H1 (cell line): ENCODE results near the gene PRKAG3. TPM values are rescaled to one million over a fixed set of nuclear protein-coding genes. Genes with fewer than 3 reads are reported as not detected.

ENCODE experiments used
- CBX5 ChIP-seq: fragments of 300-800, 300-1000 bp; sonication (generic); IDR thresholded peaks from 2 replicates; pipeline ENCODE4 v1.7.1; 2016; ENCODE audit warnings: antibody characterized with exemption, low read length, low read depth
- CHD2 ChIP-seq: IDR thresholded peaks from 2 replicates; pipeline ENCODE4 v1.6.1; 2012; ENCODE audit warnings: low read length, improper control_type of control experiment
- FOSL1 ChIP-seq: IDR thresholded peaks from 2 replicates; pipeline ENCODE4 v1.6.1; 2011; ENCODE audit warnings: mild to moderate bottlenecking, low read depth, low read length, moderate library complexity; ENCODE audit not compliant: insufficient read depth
- GTF2F1 ChIP-seq: IDR thresholded peaks from 2 replicates; pipeline ENCODE4 v1.6.1; 2012; ENCODE audit warnings: low read depth, low read length, improper control_type of control experiment, borderline replicate concordance
- JUND ChIP-seq: IDR thresholded peaks from 2 replicates; pipeline ENCODE4 v1.6.1; 2011; ENCODE audit warnings: mild to moderate bottlenecking, improper control_type of control experiment, low read length
- PHF8 ChIP-seq: fragments of 200-600 bp; sonication (generic); conservative IDR thresholded peaks from 2 replicates; pipeline ENCODE4 v1.7.1; 2012; ENCODE audit warnings: low read depth, mild to moderate bottlenecking, inconsistent platforms, low read length, moderate library complexity
- SP1 ChIP-seq: IDR thresholded peaks from 2 replicates; pipeline ENCODE4 v1.6.1; 2011; ENCODE audit warnings: low read depth, low read length
- polyA plus RNA-seq, 7 experiments: library from polyadenylated mRNA; depleted of rRNA in 3 of 7; stranded (reverse) in 5 of 7; unstranded in 2 of 7; fragments of >200 nt in 5 of 7; fragments of 200-250 nt in 2 of 7; gene quantifications; 1 replicate in 5 of 7; 2 replicates in 1 of 7; 4 replicates in 1 of 7; pipeline versions ENCODE4 v1.2.1 to v1.2.3, GENCODE V29; 2011 to 2013; ENCODE audit warnings: missing spikeins in 2 of 7, mixed read lengths in 2 of 7
- total RNA-seq: library from RNA; stranded (reverse); fragmentation: NEBNext Ultra II Directional; extraction: Animal tissue kit (Norgen Biotek cat#: 25700); gene quantifications from 2 replicates; pipeline ENCODE4 v1.2.1, GENCODE V29; 2021
- TF ChIP-seq, protein P1 (sequence below): IDR thresholded peaks from 2 replicates; pipeline ENCODE4 v1.6.1; 2012; ENCODE audit warnings: low read length, inconsistent platforms

Gene PRKAG3
- total and polyA plus RNA-seq, 2 of the 8 experiments (the other 6 are each of a cell fraction or from before 2014, with no cell fraction given): not detected

DNA sequence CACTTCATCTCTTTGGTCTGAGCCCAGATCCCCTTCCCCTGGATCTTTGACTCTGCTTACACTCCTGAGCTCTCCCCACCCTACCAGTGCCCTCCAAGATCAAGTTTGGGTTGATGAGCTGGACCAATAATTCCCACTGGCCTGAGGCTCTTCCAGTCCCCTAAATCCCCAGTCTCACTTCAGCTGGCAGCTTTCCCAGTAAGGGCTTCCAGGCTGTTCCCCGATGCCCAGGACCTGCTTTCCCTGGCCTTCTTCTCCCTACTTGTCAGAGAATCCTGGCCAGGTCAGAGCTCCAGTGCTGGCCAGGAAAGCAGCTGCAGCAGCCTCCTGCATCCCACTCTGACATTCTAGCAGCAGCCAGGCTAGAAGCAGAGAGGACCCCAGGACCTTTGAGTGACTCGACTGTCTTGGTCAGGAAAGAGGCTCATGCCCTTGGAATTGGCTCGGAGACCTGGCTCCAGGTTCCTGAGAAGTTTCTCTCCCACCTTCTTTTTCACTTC is 31.5 kb upstream of the PRKAG3 start (continued):
- TF ChIP-seq, protein P1, sequence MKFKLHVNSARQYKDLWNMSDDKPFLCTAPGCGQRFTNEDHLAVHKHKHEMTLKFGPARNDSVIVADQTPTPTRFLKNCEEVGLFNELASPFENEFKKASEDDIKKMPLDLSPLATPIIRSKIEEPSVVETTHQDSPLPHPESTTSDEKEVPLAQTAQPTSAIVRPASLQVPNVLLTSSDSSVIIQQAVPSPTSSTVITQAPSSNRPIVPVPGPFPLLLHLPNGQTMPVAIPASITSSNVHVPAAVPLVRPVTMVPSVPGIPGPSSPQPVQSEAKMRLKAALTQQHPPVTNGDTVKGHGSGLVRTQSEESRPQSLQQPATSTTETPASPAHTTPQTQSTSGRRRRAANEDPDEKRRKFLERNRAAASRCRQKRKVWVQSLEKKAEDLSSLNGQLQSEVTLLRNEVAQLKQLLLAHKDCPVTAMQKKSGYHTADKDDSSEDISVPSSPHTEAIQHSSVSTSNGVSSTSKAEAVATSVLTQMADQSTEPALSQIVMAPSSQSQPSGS: no peak
- TF ChIP-seq FOSL1 (no peak), CBX5 (no peak), PHF8 (no peak), JUND (no peak), CHD2 (no peak), SP1 (no peak), GTF2F1 (no peak)
- TF ChIP-seq, all 59 proteins: peak for 0
